ENCODE data around the gene DDX17. TPM values are rescaled to one million over a fixed set of nuclear protein-coding genes. Genes with fewer than 3 reads are reported as not detected.

The DDX17 gene
- total and polyA plus RNA-seq, 9 of the 15 experiments (the other 6 are each of a cell fraction or from before 2014, with no cell fraction given), result 17.6 to 421 (median 189) TPM

- peaks cover 5% of the 10 kb centered on the region for H3K79me2 ChIP-seq (ENCODE audit: control insufficient read depth, insufficient read depth, low read length)
- intact Hi-C loops (cut with micrococcal nuclease) (no loop called here), in situ Hi-C loops (cut with MboI) (no loop called here)
- BruUV-seq (replicated peaks), result no TSS peak
- CTCF ChIA-PET (ENCODE audit: low intra/inter-chr PET ratio), result no interaction called here
- POLR2A ChIA-PET, result interaction anchor here (0.7 to 1.4 kb wide), 6 partner anchors 8 to 121 kb away, joined by 3 to 11 read pairs (median 3); partner anchors contain the start of gene DMC1
- peak overlapping the region; percentile 96 for H2AFZ ChIP-seq (ENCODE audit: low read depth, low read length)
- H3K9me1 ChIP-seq (ENCODE audit: control insufficient read depth, insufficient read depth, low read length), result no peaks in the 10 kb centered on the region
- H3K9ac ChIP-seq (ENCODE audit: insufficient read depth in 1 of 2, low read depth in 2 of 2, low read length in 2 of 2), result peak overlapping the region; percentile 94 to 99
- no peaks in the 10 kb centered on the region for H4K20me1 ChIP-seq (replicated peaks; ENCODE audit: control insufficient read depth, insufficient read depth, low read length)
- peaks cover 19 to 40% of the 10 kb centered on the region in 2 experiments; a peak in 4 of 5 replicates for H3K4me1 ChIP-seq (replicated peaks in 1 of 2; ENCODE audit: control insufficient read depth in 2 of 2, insufficient read depth in 2 of 2, low read length in 2 of 2)
- FAIRE-seq (no peak), DNase-seq (ENCODE audit: extremely low read depth in 1 of 4, low spot score in 3 of 4) (peak; percentile 41 to 72 (median 66)), ATAC-seq (peak; percentile 50)
- H3K27ac ChIP-seq (ENCODE audit: extremely low read depth, low read depth, low read length), result peak overlapping the region; percentile 82; the same call in 2 of the 3 replicates
- H3K27me3 ChIP-seq (ENCODE audit: control insufficient read depth in 2 of 2, insufficient read depth in 2 of 2, low read length in 2 of 2), result no peaks in the 10 kb centered on the region
- WGBS (ENCODE audit: insufficient coverage, low coverage, missing lambda C conversion rate), result 6% methylated on average over 10 of the region's 20 CpGs
- H3K4me2 ChIP-seq (ENCODE audit: insufficient read depth, low read length), result peak overlapping the region; percentile 85
- no peaks in the 10 kb centered on the region for H3K36me3 ChIP-seq (ENCODE audit: control insufficient read depth, insufficient read depth, low read length)
- no peaks in the 10 kb centered on the region for H3K9me3 ChIP-seq (replicated peaks; ENCODE audit: control insufficient read depth, insufficient read depth, low read depth, low read length)
- H3K4me3 ChIP-seq, result peak overlapping the region; percentile 62
- TF ChIP-seq RUNX1 (IDR thresholded peaks at IDR 0.05; ENCODE audit: low read depth) (no peak), DEAF1 (CRISPR knock-in tag; IDR thresholded peaks at IDR 0.05) (no peak), SIX5 (IDR thresholded peaks at IDR 0.05; ENCODE audit: borderline replicate concordance in 1 of 2, insufficient read depth in 1 of 2, low read depth in 1 of 2, low read length in 2 of 2) (no peak), NELFE (IDR thresholded peaks at IDR 0.05; ENCODE audit: insufficient read depth, insufficient read length) (no peak), ZNF174 (CRISPR knock-in tag; IDR thresholded peaks at IDR 0.05) (no peak), ZNF511 (CRISPR knock-in tag; IDR thresholded peaks at IDR 0.05) (0 out of 2 replicates have a peak, but pooled peaks have one; percentile 5), CHD1 (IDR thresholded peaks at IDR 0.05; ENCODE audit: low read length) (peak; percentile 15), ZNF551 (CRISPR knock-in tag; IDR thresholded peaks at IDR 0.05) (no peak), ZFP1 (CRISPR knock-in tag; IDR thresholded peaks at IDR 0.05) (no peak), NR2F6 (CRISPR knock-in tag; IDR thresholded peaks at IDR 0.05) (no peak), ATF3 (IDR thresholded peaks at IDR 0.05) (no peak), ATF3 (CRISPR knock-in tag; conservative IDR thresholded peaks at IDR 0.05) (no peak), CREM (IDR thresholded peaks at IDR 0.05; ENCODE audit: low read depth) (no peak), MBD2 (IDR thresholded peaks at IDR 0.05; ENCODE audit: borderline replicate concordance, low read depth) (no peak), STAT5A (IDR thresholded peaks at IDR 0.05; ENCODE audit: borderline replicate concordance, low read length) (no peak), SFPQ (IDR thresholded peaks at IDR 0.05; ENCODE audit: low read depth, low read length) (no peak), HNRNPH1 (optimal IDR thresholded peaks at IDR 0.05; ENCODE audit: low read depth, low read length) (no peak), ZNF274 (IDR thresholded peaks at IDR 0.05; ENCODE audit: borderline replicate concordance, low read depth, low read length) (no peak), ZNF583 (CRISPR knock-in tag; IDR thresholded peaks at IDR 0.05) (no peak)
Observed at GRCh38 chr22:38467438-38467903, 38.6 kb downstream of the DDX17 start.
